Activated CD4-positive, alpha-beta memory T cell treated with anti-CD3 and anti-CD28 coated beads, Interleukin-2, amount 10 ng/mL, durations not matched to agents 7 days and 5 days (primary cell): ENCODE measurements around the gene CEP20. TPM values are rescaled to one million over a fixed set of nuclear protein-coding genes. Genes with fewer than 3 reads are reported as not detected.

ENCODE experiments used
- CTCF ChIA-PET: fragments of 350-600 bp; sonication (Branson Sonifier 250); formaldehyde crosslinking; loops from one replicate; lab custom pipeline; 2021; ENCODE audit warnings: antibody characterized with exemption, inconsistent platforms; lab: Charles Lee
- POLR2A ChIA-PET: fragments of 350-600 bp; sonication (Branson Sonifier 250); formaldehyde crosslinking; loops from one replicate; lab custom pipeline; 2021; ENCODE audit warnings: antibody characterized with exemption; lab: Charles Lee
- DNase-seq: peaks from one replicate; pipeline ENCODE4 v3.0.0-alpha.2; 2020
- H3K27ac Mint-ChIP-seq: one replicate; pipeline ENCODE4 v1.8.0; 2021; ENCODE audit warnings: mild to moderate bottlenecking, mixed read lengths
- H3K27me3 Mint-ChIP-seq: one replicate; pipeline ENCODE4 v1.8.0; 2021; ENCODE audit warnings: mixed read lengths
- H3K36me3 Mint-ChIP-seq: one replicate; pipeline ENCODE4 v1.8.0; 2021; ENCODE audit warnings: low read depth, mixed read lengths
- H3K4me1 Mint-ChIP-seq: one replicate; pipeline ENCODE4 v1.8.0; 2021; ENCODE audit warnings: mixed read lengths
- H3K4me3 Mint-ChIP-seq: one replicate; pipeline ENCODE4 v1.8.0; 2021; ENCODE audit warnings: mild to moderate bottlenecking, mixed read lengths
- H3K9me3 Mint-ChIP-seq: one replicate; pipeline ENCODE4 v1.8.0; 2021; ENCODE audit warnings: mixed read lengths
- total RNA-seq, 2 experiments: library from RNA; stranded (reverse); gene quantifications; one replicate each; pipeline ENCODE4 v1.2.3, GENCODE V29; 2021

Gene CEP20
- total RNA-seq, 2 experiments from 2014 or later: 49.7 to 56.1 TPM

- H3K27ac Mint-ChIP-seq: no peak overlapping the region
These were observed 53.1 kb downstream of the CEP20 start for GRCh38 chr16:15835136-15835878.

GRCh38 chr16:15834502-15834901 is 53.9 kb downstream of the CEP20 start:
- H3K4me1 Mint-ChIP-seq: peaks cover 11% of the 10 kb centered on the region
- no peaks in the 10 kb centered on the region for H3K36me3 Mint-ChIP-seq
- CTCF ChIA-PET: no interaction called here
- no peak overlapping the region for H3K27ac Mint-ChIP-seq
- POLR2A ChIA-PET: no interaction called here
- H3K4me3 Mint-ChIP-seq: no peak overlapping the region
- peaks cover 9% of the 10 kb centered on the region for H3K27me3 Mint-ChIP-seq
- H3K9me3 Mint-ChIP-seq: no peaks in the 10 kb centered on the region
- DNase-seq: no peak

More at GRCh38 chr16:15835136-15835878, 53.1 kb downstream of the CEP20 start:
- Mint-ChIP-seq H3K27me3 (peaks cover 9% of the 10 kb centered on the region), H3K36me3 (no peaks in the 10 kb centered on the region), H3K4me1 (peaks cover 11% of the 10 kb centered on the region), H3K9me3 (no peaks in the 10 kb centered on the region), H3K4me3 (no peak overlapping the region)
- no peak for DNase-seq
- ChIA-PET CTCF (no interaction called here), POLR2A (no interaction called here)

GRCh38 chr16:15833541-15833940 is 54.9 kb downstream of the CEP20 start:
- Mint-ChIP-seq H3K4me3 (no peak overlapping the region), H3K4me1 (peaks cover 11% of the 10 kb centered on the region), H3K27ac (no peak overlapping the region), H3K27me3 (peaks cover 9% of the 10 kb centered on the region), H3K9me3 (no peaks in the 10 kb centered on the region), H3K36me3 (no peaks in the 10 kb centered on the region)
- ChIA-PET CTCF (interaction anchor here (1.2 kb wide), 1 partner anchor 12 kb away, joined by 5 read pairs; no protein-coding TSS in a partner anchor), POLR2A (no interaction called here)
- DNase-seq: no peak

- no peak for DNase-seq
- CTCF ChIA-PET: interaction anchor here (1.2 kb wide), 1 partner anchor 10 kb away, joined by 5 read pairs; no protein-coding TSS in a partner anchor
These were observed 56.2 kb downstream of the CEP20 start for GRCh38 chr16:15832241-15832640.

GRCh38 chr16:15830832-15831451 is 57.5 kb downstream of the CEP20 start:
- H3K4me1 Mint-ChIP-seq: peaks cover 9% of the 10 kb centered on the region
- no peaks in the 10 kb centered on the region for H3K36me3 Mint-ChIP-seq
- H3K4me3 Mint-ChIP-seq: no peak overlapping the region
- H3K27me3 Mint-ChIP-seq: peaks cover 9% of the 10 kb centered on the region
- CTCF ChIA-PET: no interaction called here
- H3K27ac Mint-ChIP-seq: no peak overlapping the region
- no peaks in the 10 kb centered on the region for H3K9me3 Mint-ChIP-seq
- POLR2A ChIA-PET: no interaction called here
- no peak for DNase-seq

More at GRCh38 chr16:15832241-15832640, 56.2 kb downstream of the CEP20 start:
- POLR2A ChIA-PET: no interaction called here
- Mint-ChIP-seq H3K4me1 (peaks cover 11% of the 10 kb centered on the region), H3K36me3 (no peaks in the 10 kb centered on the region), H3K9me3 (no peaks in the 10 kb centered on the region), H3K27me3 (peaks cover 9% of the 10 kb centered on the region), H3K27ac (no peak overlapping the region), H3K4me3 (no peak overlapping the region)

GRCh38 chr16:15829460-15829859 is 58.9 kb downstream of the CEP20 start:
- Mint-ChIP-seq H3K36me3 (no peaks in the 10 kb centered on the region), H3K4me3 (no peak overlapping the region), H3K27me3 (peaks cover 9% of the 10 kb centered on the region), H3K9me3 (no peaks in the 10 kb centered on the region), H3K4me1 (peaks cover under 1% of the 10 kb centered on the region), H3K27ac (no peak overlapping the region)
- DNase-seq: no peak
- ChIA-PET CTCF (no interaction called here), POLR2A (no interaction called here)

GRCh38 chr16:15827709-15828343 is 60.6 kb downstream of the CEP20 start:
- Mint-ChIP-seq H3K36me3 (no peaks in the 10 kb centered on the region), H3K4me3 (no peak overlapping the region), H3K9me3 (no peaks in the 10 kb centered on the region), H3K27ac (no peak overlapping the region), H3K4me1 (no peaks in the 10 kb centered on the region), H3K27me3 (peaks cover 5% of the 10 kb centered on the region)
- ChIA-PET CTCF (no interaction called here), POLR2A (no interaction called here)
- no peak for DNase-seq

- no peak overlapping the region for H3K4me3 Mint-ChIP-seq
- no peaks in the 10 kb centered on the region for H3K4me1 Mint-ChIP-seq
- DNase-seq: no peak
- POLR2A ChIA-PET: no interaction called here
- H3K27ac Mint-ChIP-seq: no peak overlapping the region
- CTCF ChIA-PET: no interaction called here
- H3K9me3 Mint-ChIP-seq: no peaks in the 10 kb centered on the region
- H3K27me3 Mint-ChIP-seq: peaks cover 5% of the 10 kb centered on the region
- no peaks in the 10 kb centered on the region for H3K36me3 Mint-ChIP-seq
These were observed 61.1 kb downstream of the CEP20 start for GRCh38 chr16:15827299-15827698.

GRCh38 chr16:15825750-15826305 is 62.6 kb downstream of the CEP20 start:
- Mint-ChIP-seq H3K4me1 (no peaks in the 10 kb centered on the region), H3K27me3 (peaks cover 2% of the 10 kb centered on the region), H3K27ac (no peak overlapping the region), H3K4me3 (no peak overlapping the region), H3K9me3 (no peaks in the 10 kb centered on the region), H3K36me3 (no peaks in the 10 kb centered on the region)
- CTCF ChIA-PET: interaction anchor here (0.6 kb wide), 1 partner anchor 63 kb away, joined by 3 read pairs; the partner anchor contains the start of gene CEP20
- no peak for DNase-seq
- POLR2A ChIA-PET: no interaction called here

- no peak overlapping the region for H3K27ac Mint-ChIP-seq
- DNase-seq: no peak
- H3K9me3 Mint-ChIP-seq: no peaks in the 10 kb centered on the region
- H3K36me3 Mint-ChIP-seq: no peaks in the 10 kb centered on the region
- ChIA-PET CTCF (interaction anchor here (0.9 to 1.6 kb wide), 6 partner anchors 11 to 210 kb away, joined by 3 to 4 read pairs (median 4); no protein-coding TSS in a partner anchor), POLR2A (no interaction called here)
- H3K4me3 Mint-ChIP-seq: no peak overlapping the region
- H3K4me1 Mint-ChIP-seq: no peaks in the 10 kb centered on the region
- H3K27me3 Mint-ChIP-seq: peaks cover 2% of the 10 kb centered on the region
These were observed 65.4 kb downstream of the CEP20 start for GRCh38 chr16:15822957-15823356.

GRCh38 chr16:15820837-15821236 is 67.6 kb downstream of the CEP20 start:
- POLR2A ChIA-PET: no interaction called here
- no peak overlapping the region for H3K27ac Mint-ChIP-seq
- CTCF ChIA-PET: interaction anchor here (0.6 to 1.7 kb wide), 7 partner anchors 10 to 346 kb away, joined by 3 to 6 read pairs (median 4); no protein-coding TSS in a partner anchor
- H3K4me1 Mint-ChIP-seq: no peaks in the 10 kb centered on the region
- H3K9me3 Mint-ChIP-seq: peaks cover 7% of the 10 kb centered on the region
- H3K4me3 Mint-ChIP-seq: no peak overlapping the region
- no peaks in the 10 kb centered on the region for H3K36me3 Mint-ChIP-seq
- DNase-seq: no peak
- H3K27me3 Mint-ChIP-seq: peaks cover 9% of the 10 kb centered on the region

- H3K27me3 Mint-ChIP-seq: peaks cover 15% of the 10 kb centered on the region
- no peaks in the 10 kb centered on the region for H3K4me1 Mint-ChIP-seq
- no peak overlapping the region for H3K4me3 Mint-ChIP-seq
- H3K9me3 Mint-ChIP-seq: peaks cover 13% of the 10 kb centered on the region
- ChIA-PET CTCF (interaction anchor here (0.8 kb wide), 1 partner anchor 41 kb away, joined by 3 read pairs; no protein-coding TSS in a partner anchor), POLR2A (no interaction called here)
- no peaks in the 10 kb centered on the region for H3K36me3 Mint-ChIP-seq
- DNase-seq: no peak
- H3K27ac Mint-ChIP-seq: no peak overlapping the region
These were observed 69.4 kb downstream of the CEP20 start for GRCh38 chr16:15819046-15819445.

GRCh38 chr16:15817446-15817845 is 71.0 kb downstream of the CEP20 start:
- CTCF ChIA-PET: no interaction called here
- no peak overlapping the region for H3K4me3 Mint-ChIP-seq
- DNase-seq: no peak
- POLR2A ChIA-PET: no interaction called here
- H3K36me3 Mint-ChIP-seq: no peaks in the 10 kb centered on the region
- H3K4me1 Mint-ChIP-seq: no peaks in the 10 kb centered on the region
- H3K9me3 Mint-ChIP-seq: peaks cover 13% of the 10 kb centered on the region
- no peak overlapping the region for H3K27ac Mint-ChIP-seq
- H3K27me3 Mint-ChIP-seq: peaks cover 13% of the 10 kb centered on the region
